Erythroblast (primary cell): ENCODE measurements around the gene MYO18B.

Experiments used
- GATA1 ChIP-seq: IDR thresholded peaks from 2 replicates; pipeline ENCODE4 v1.6.1; 2011; ENCODE audit warnings: low read depth, mild to moderate bottlenecking, control low read depth, low read length, moderate library complexity
- POLR2A ChIP-seq: IDR thresholded peaks from 2 replicates; pipeline ENCODE4 v1.6.1; 2011; ENCODE audit warnings: mild to moderate bottlenecking, low read length

DNA sequence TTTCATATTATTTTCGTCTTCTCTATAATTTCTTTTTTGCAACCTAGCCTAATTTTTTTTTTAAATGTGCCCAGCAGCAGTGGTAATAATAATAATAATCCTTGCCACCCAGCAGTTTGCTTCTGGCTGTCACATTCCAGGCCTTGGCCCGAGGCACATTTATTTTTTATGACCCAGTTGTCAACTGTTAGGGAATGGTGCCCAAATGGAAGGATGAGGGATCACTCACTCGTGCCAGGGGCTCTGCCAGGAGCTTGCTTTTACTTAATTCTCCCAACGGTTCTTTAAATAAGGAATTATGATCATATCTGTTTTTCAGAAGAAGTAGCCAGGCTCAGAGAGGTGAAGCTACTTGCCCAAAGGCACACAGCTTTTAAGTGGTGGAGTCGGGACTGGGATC is 49.6 kb downstream of the MYO18B start:
- TF ChIP-seq POLR2A (no peak), GATA1 (no peak)
